ENCODE results near the gene SUSD4.

SUSD4 gene

GRCh38 chr1:223331929-223332328, 32.0 kb downstream of the SUSD4 start:
- H3K4me3 ChIP-seq = no peak overlapping the region
- H3K27ac ChIP-seq = no peak overlapping the region

DNA sequence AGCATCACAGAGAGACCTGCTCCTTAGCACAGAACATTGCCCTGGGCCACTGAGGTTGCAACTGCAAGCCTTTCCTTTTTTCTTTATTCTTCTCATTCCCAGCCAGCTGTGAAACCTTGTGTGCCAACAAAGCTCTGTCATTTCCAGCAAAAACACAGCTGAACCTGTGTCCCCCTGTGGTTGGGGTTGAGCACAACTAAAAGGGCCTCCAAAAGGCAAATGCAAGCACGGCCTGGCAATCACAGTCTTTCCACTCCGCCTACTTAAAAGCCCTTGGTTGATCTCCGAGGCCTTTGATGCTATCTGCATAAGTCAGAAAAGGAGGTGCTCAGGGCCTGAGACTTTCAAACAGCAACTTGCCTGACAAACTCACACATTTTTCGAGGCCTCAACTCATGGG, 32.7 kb downstream of the SUSD4 start:
- Histone ChIP-seq H3K4me3 (no peak overlapping the region), H3K27ac (no peak overlapping the region)

- H3K4me3 ChIP-seq = no peak overlapping the region
- no peak overlapping the region for H3K27ac ChIP-seq
Measured at GRCh38 chr1:223330466-223330865, 33.5 kb downstream of the SUSD4 start.

GRCh38 chr1:223329664-223330415, 34.1 kb downstream of the SUSD4 start:
- no peak overlapping the region for H3K4me3 ChIP-seq
- no peak overlapping the region for H3K27ac ChIP-seq

- Histone ChIP-seq H3K27ac (no peak overlapping the region), H3K4me3 (no peak overlapping the region)
Measured at GRCh38 chr1:223329252-223329651, 34.7 kb downstream of the SUSD4 start.

DNA sequence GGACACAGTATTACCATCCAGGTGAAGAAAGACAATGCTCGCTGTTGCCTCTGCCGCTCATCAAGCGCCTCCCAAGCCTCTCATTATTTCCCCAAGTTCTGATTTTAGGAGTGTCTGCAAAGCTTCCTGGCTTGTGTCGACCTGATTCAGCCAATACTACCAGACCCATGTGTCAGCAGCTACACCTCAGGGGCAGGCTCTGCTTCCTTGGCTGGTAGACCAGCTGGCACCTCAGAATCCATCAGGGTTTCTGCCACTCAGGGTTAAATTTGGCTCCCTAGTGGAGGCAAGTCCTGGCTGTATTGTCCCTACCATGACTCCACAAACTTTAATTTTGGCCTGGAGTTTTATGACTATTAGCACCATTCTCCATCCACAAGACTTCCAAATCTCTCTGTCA, 35.4 kb downstream of the SUSD4 start:
- Histone ChIP-seq H3K27ac (peak overlapping the region in 1 of 21 experiments; percentile 2), H3K4me3 (no peak overlapping the region)

- Histone ChIP-seq H3K4me3 (no peak overlapping the region), H3K27ac (no peak overlapping the region)
Measured at GRCh38 chr1:223326776-223327175, 37.2 kb downstream of the SUSD4 start.

DNA sequence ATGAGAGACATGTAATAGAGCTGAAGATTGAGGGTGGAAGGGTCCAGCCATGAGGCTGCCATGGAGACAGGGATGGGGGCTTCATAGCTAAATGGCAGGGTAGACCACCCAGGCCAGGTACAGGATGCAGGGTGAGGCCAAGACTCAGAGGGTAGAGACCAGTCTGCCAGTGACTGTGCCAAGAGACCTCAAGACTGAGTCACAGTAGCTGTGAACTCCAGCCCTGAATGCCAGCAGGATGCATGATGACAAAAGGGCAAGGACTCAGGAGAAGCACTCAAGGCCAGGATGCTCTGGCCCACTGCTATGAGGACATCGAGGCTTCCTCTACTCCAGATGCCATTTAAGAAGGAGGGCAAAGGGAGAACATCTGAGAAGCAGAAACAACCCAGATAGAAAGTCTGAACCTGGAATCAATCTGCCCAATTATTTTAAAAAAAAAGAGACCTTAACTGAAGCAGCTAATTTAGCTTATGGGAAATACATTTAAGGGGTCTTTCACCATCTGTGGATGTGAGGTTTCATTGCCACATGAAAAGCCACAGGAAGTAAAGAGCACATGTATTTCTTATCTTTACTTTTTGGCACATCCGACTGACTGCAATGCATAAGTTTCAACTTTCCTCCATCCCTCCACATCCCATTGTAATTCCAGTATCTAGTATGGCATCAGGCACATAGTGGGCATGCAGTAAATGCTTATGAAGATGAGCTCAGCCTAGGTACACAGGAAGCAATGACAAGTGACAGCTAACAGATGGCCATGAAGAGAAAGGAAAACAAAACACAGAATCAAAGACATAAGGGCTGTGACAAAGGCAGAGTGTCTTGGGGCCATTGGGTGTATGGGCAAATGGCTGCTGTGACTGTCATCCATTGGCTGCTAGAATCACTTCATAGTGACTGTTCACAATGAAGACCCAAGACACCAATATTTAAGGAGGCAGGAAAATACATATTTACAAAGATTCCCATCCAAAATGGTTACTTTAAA, 40.2 kb downstream of the SUSD4 start:
- no peak overlapping the region for H3K4me3 ChIP-seq
- H3K27ac ChIP-seq = no peak overlapping the region

- Histone ChIP-seq H3K27ac (no peak overlapping the region), H3K4me3 (no peak overlapping the region)
Measured at GRCh38 chr1:223322868-223323267, 41.1 kb downstream of the SUSD4 start.

GRCh38 chr1:223320959-223321358, 43.0 kb downstream of the SUSD4 start:
- Histone ChIP-seq H3K4me3 (no peak overlapping the region), H3K27ac (no peak overlapping the region)

- no peak overlapping the region for H3K4me3 ChIP-seq
- H3K27ac ChIP-seq = peak overlapping the region in 11 of 21 experiments; percentile 1 to 65 (median 28)
Measured at GRCh38 chr1:223319905-223320580, 43.9 kb downstream of the SUSD4 start.

- no peak overlapping the region for H3K4me3 ChIP-seq
- peak overlapping the region in 6 of 21 experiments; percentile 8 to 65 (median 58) for H3K27ac ChIP-seq
Measured at GRCh38 chr1:223319398-223319797, 44.6 kb downstream of the SUSD4 start.

DNA sequence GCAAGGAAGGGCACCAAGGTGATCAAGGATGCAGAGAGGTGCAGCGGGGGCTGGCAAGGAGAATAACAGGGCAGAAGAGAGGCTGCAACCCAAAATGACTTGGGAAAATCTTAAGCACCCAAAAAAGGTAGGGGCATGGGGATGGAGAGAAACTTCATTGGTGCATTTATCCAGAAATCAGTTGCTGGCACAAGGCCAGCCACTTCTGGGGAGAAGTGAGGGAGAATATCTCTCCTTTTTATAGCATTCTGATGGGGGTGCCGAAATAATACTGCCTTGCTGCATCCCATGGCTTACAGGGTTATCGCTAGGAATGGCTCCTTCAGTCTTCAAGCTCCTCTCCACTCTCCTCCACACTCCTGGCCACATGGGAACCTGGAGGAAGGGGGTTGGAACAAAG, 47.9 kb downstream of the SUSD4 start:
- Histone ChIP-seq H3K4me3 (no peak overlapping the region), H3K27ac (no peak overlapping the region)

GRCh38 chr1:223315665-223316064, 48.3 kb downstream of the SUSD4 start:
- no peak overlapping the region for H3K27ac ChIP-seq
- no peak overlapping the region for H3K4me3 ChIP-seq

GRCh38 chr1:223313415-223313754, 50.6 kb downstream of the SUSD4 start:
- Histone ChIP-seq H3K4me3 (no peak overlapping the region), H3K27ac (no peak overlapping the region)

DNA sequence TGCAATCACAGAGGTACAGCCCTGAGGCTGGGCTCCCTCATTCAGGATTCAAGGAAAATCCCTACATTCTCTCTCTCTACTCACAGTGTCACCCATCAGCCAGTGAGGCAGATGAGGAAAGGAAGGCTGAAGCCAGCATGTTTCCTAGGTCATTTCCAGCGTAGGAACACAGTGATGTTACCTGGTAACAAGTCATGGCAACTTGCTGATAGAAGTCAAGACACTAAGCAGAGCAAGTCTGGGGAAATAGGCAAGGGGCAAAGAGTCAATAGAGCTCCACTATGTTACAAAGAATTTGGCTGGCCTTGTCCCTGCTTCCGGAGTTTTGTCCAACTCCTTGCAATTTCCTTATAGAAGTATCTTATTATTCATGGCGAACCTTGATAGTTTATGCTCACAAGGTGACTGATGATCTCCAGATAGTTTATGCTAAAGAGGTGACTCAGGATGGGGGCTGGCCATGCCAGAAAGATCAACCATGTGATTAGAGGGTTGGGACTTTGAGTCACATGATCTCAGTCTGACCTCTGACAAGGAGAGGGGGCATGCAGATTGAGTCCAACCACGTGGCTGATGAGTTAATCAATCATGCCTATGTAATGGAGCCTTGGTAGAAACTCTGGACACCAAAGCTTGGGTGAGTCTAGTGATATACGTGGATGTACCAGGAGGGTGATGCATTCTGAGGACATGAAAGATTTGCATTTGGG, 51.1 kb downstream of the SUSD4 start:
- Histone ChIP-seq H3K27ac (no peak overlapping the region), H3K4me3 (no peak overlapping the region)

GRCh38 chr1:223312273-223312672, 51.7 kb downstream of the SUSD4 start:
- H3K4me3 ChIP-seq = no peak overlapping the region
- H3K27ac ChIP-seq = no peak overlapping the region

GRCh38 chr1:223311826-223312225, 52.1 kb downstream of the SUSD4 start:
- H3K27ac ChIP-seq = no peak overlapping the region
- no peak overlapping the region for H3K4me3 ChIP-seq

DNA sequence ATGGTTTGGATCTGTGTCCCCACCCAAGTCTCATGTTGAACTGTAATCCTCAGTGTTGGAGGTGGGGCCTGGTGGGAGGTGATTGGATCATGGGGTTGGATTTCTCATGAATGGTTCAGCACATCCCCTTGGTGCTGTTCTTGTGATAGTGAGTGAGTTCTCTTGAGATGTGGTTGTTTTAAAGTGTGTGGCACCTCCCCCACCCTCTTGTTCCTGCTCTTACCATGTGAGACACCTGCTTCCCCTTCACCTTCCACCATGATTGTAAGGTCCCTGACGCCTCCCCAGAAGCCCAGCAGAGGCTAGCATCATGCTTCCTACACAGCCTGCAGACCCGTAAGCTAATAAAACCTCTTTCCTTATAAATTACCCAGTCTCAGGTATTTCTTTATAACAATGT, 55.8 kb downstream of the SUSD4 start:
- H3K27ac ChIP-seq = no peak overlapping the region
- no peak overlapping the region for H3K4me3 ChIP-seq

GRCh38 chr1:223307544-223307943, 56.4 kb downstream of the SUSD4 start:
- Histone ChIP-seq H3K27ac (no peak overlapping the region), H3K4me3 (no peak overlapping the region)

Measured in skin epidermis (tissue), 12 donors.